GM12874 (cell line): ENCODE measurements around the gene EMC9.

Source experiments
- CTCF ChIP-seq: IDR thresholded peaks from 2 replicates; pipeline ENCODE4 v1.5.1; 2011; ENCODE audit warnings: low read depth, mild to moderate bottlenecking, control low read depth, low read length, moderate library complexity; ENCODE audit not compliant: insufficient read depth

Gene EMC9

GRCh38 chr14:24162093-24162492 is 20.7 kb upstream of the EMC9 start:
- no peak for TF ChIP-seq CTCF

- peak; percentile 88 for TF ChIP-seq CTCF
These were observed 19.7 kb upstream of the EMC9 start, which contains the start of gene IRF9 for GRCh38 chr14:24160850-24161804. TSS of gene IRF9 (plus strand) at chr14:24161265. CDS start at chr14:24162145, 880 bp downstream.

GRCh38 chr14:24160499-24160849 is 19.1 kb upstream of the EMC9 start:
- no peak for TF ChIP-seq CTCF

GRCh38 chr14:24159777-24160498 is 18.5 kb upstream of the EMC9 start:
- TF ChIP-seq CTCF = no peak

- no peak for TF ChIP-seq CTCF
These were observed 15.9 kb upstream of the EMC9 start for GRCh38 chr14:24157331-24157730.

GRCh38 chr14:24156840-24157239 is 15.4 kb upstream of the EMC9 start:
- no peak for TF ChIP-seq CTCF

- no peak for TF ChIP-seq CTCF
These were observed 13.7 kb upstream of the EMC9 start for GRCh38 chr14:24155100-24155499.
